Kidney tubule cell (primary cell): ENCODE results near the gene CXXC5.
A peak's percentile ranks its signal among the peaks of the same experiment; 100 is the strongest.

Experiments
- DNase-seq: peaks from one replicate; pipeline ENCODE4 v3.0.0-alpha.2; 2018; ENCODE audit warnings: low spot score

The CXXC5 gene

GRCh38 chr5:139651043-139651834, 3.1 kb downstream of the CXXC5 start:
- DNase-seq, result peak; percentile 65

GRCh38 chr5:139651853-139652787, 4.0 kb downstream of the CXXC5 start:
- peak; percentile 97 for DNase-seq

- DNase-seq, result peak; percentile 45
Measured at GRCh38 chr5:139652788-139653241, 4.7 kb downstream of the CXXC5 start.

- DNase-seq, result no peak
Measured at GRCh38 chr5:139653616-139654015, 5.5 kb downstream of the CXXC5 start.

GRCh38 chr5:139654464-139654863, 6.3 kb downstream of the CXXC5 start:
- no peak for DNase-seq

- DNase-seq, result no peak
Measured at GRCh38 chr5:139654871-139655491, 6.8 kb downstream of the CXXC5 start.

GRCh38 chr5:139655727-139656271, 7.7 kb downstream of the CXXC5 start:
- peak; percentile 55 for DNase-seq

GRCh38 chr5:139657363-139658321, 9.5 kb downstream of the CXXC5 start:
- peak; percentile 65 for DNase-seq

GRCh38 chr5:139658501-139658927, 10.4 kb downstream of the CXXC5 start:
- peak; percentile 77 for DNase-seq

- peak; percentile 96 for DNase-seq
Measured at GRCh38 chr5:139658928-139659667, 10.9 kb downstream of the CXXC5 start.

GRCh38 chr5:139659695-139660101, 11.5 kb downstream of the CXXC5 start:
- no peak for DNase-seq

- peak; percentile 88 for DNase-seq
Measured at GRCh38 chr5:139660105-139660922, 12.2 kb downstream of the CXXC5 start.

- peak; percentile 96 for DNase-seq
Measured at GRCh38 chr5:139660923-139661814, 13.0 kb downstream of the CXXC5 start.

GRCh38 chr5:139662617-139663016, 14.5 kb downstream of the CXXC5 start:
- DNase-seq, result peak; percentile 61

- DNase-seq, result no peak
Measured at GRCh38 chr5:139663207-139664085, 15.3 kb downstream of the CXXC5 start.

GRCh38 chr5:139664086-139664693, 16.0 kb downstream of the CXXC5 start:
- DNase-seq, result no peak
